Vagina (tissue), 2 donors: Measurements from ENCODE around the gene FAXDC2.

Experiments
- CTCF ChIP-seq, 3 experiments: fragments of 450-650 bp in 2 of 3; fragments of 200-600 bp in 1 of 3; sonication (generic) in 1 of 3; IDR thresholded peaks; one replicate each; pipeline ENCODE4 v1.5.1; 2017 to 2019; ENCODE audit warnings: antibody characterized with exemption in 3 of 3, mild to moderate bottlenecking in 2 of 3, moderate library complexity in 2 of 3
- POLR2AphosphoS5 ChIP-seq, 2 donors: sonication (generic); formaldehyde crosslinking; IDR thresholded peaks; one replicate each; pipeline ENCODE4 v1.9.0; 2017; ENCODE audit warnings: antibody characterized with exemption in 2 of 2, mild to moderate bottlenecking in 2 of 2, low read depth in 1 of 2; ENCODE audit not compliant: insufficient read depth in 1 of 2

GRCh38 chr5:154885439-154885838 lies 35.0 kb upstream of the FAXDC2 start:
- TF ChIP-seq POLR2AphosphoS5 (IDR thresholded peaks at IDR 0.05; ENCODE audit: insufficient read depth in 1 of 2, low read depth in 1 of 2) (no peak), CTCF (IDR thresholded peaks at IDR 0.05) (no peak)
